Suppressor macrophage treated with lipopolysaccharide for 1 hour (primary cell): Measurements from ENCODE around the gene CRYBA2.

Source experiments
- DNase-seq, 3 donors: peaks; one replicate each; pipeline ENCODE4 v3.0.0-alpha.2; 2020 to 2022

The CRYBA2 gene, protein sequence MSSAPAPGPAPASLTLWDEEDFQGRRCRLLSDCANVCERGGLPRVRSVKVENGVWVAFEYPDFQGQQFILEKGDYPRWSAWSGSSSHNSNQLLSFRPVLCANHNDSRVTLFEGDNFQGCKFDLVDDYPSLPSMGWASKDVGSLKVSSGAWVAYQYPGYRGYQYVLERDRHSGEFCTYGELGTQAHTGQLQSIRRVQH

DNA sequence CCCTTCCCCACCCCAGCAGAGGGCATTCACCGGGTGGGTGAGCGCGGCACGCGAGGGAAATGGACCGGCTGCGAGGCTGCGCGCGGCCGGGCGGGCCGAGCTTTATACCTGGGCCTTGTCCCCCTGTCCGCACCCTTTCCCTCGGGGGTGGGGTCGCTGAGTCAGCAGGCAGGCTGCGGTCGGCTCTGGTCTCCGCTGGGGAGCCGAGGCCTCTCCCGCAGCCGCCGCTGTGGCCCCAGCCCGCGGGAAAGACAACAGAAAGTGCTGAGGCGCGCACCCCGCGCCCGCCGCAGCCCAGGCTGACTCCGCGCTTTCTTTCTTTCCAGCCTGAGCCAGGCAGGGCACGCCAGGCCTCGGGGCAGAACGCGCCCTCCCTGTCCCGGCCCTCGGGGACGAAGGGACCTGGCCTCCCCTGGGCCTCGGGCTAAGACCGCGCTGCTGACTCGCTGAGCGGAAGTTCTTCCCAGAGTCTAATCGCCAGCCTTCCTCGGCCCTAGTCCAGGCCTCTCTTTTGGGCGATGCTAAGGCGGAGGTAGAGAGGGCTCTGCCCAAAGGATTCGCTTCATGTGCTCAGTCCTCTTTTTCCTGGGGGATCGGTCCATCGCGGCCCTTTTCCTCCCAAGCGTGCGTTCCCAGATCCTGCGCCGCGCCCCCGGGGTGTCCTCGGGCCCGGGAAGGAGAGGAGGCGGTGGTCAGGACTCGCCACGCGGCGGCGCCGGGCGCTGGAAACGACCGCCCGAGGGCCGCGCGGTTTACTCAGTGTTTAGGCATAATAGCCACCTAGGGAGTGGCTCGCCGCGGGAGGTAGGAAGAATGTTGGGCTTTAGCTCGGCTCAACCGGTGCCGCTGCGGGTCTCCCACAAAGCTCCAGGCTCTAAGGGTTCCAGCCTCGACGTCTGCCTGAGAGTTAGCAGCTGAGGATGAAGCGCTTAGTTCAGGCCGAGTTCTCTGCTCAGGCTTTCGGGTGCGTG is at the start of gene CRYBA2:
Gene CRYBA2 (minus strand): TSS at position 78 of the 971 bp plus-strand sequence. CDS start 246 bp downstream, outside the sequence.
- DNase-seq, result peak in 2 of 3 donors; percentile 20 to 47

DNA sequence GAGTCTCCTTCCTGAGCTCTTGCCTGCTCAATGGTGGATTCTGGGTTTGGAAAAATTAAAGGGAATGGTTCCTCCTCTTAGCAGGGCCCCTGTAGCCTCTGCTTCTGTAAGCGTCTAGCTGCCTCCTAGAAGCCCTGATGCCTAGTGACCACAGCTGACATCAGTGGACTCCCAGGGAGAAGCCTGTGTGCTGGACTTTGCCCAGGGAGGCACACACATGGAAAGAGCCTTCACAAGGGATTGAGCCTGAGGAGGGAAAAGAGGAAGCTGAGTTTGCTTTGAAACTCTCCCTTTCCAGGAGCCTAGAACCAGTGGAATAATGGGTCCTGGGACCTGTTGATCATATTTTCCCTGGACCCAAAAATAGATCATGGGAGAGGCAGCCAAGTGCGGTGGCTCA is 49.5 kb upstream of the CRYBA2 start:
- no peak for DNase-seq

DNA sequence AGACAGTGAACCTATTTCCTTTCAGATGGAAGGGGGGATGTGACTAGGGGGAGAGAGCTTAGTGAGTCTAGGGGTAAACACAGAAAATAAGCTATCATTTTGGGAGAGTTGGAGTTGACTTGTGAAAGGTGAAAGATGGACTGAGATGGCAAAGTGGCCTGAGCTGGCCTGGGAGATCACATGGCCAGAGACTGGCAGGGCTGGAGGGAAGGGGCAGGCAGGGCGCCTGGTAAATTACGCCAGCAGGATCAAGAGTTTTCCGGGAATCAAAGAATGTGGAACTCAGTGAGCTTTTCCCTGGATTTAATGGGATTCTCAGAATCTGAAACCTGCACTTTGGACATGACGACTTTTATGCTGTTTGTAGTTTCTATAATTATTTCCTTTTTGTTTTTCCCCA is 48.9 kb upstream of the CRYBA2 start:
- DNase-seq, result no peak

DNA sequence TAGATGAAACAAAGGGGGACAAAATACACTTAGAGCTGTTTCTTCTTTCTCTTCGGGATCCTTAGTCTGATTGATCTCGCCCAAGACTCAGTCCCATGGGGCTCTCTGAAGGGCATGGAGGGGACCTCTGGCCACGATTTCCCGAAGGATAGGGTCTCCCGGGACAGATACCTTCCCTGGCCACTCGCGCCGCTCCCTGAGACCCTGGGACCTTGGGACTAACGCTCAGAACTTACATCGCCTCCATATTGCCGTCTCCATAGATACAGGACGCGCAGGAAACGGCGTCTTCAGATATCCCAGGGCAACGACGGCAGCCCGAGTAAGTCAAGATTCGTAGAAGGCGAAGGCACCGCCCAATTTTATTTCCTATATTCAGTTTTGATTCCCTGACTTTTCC is 48.0 kb upstream of the CRYBA2 start, which contains the start of gene CFAP65:
Gene CFAP65 (minus strand): TSS at position 265 of the 400 bp plus-strand sequence. CDS start 2,468 bp downstream, outside the sequence.
- peak; percentile 31 to 46 (median 37) for DNase-seq

DNA sequence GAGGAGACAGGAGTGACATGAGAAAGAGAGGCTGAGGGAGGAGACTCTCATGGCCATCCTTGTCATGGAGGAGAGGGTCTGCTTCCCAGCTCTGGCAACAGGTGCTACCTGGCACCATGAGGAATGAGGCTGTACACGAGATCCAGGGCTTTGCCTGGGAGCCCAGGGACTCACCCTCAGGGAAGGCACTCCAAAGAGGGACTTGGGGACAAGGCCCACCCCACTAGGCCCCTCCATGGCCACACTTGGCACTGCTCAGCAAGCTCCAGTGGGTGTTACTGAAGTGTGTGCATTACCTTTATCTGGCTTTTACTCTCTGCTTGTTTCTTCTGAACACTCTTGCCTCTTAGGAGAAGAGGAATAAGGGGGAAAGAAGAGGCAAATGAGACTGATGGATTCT is 45.4 kb upstream of the CRYBA2 start:
- no peak for DNase-seq

DNA sequence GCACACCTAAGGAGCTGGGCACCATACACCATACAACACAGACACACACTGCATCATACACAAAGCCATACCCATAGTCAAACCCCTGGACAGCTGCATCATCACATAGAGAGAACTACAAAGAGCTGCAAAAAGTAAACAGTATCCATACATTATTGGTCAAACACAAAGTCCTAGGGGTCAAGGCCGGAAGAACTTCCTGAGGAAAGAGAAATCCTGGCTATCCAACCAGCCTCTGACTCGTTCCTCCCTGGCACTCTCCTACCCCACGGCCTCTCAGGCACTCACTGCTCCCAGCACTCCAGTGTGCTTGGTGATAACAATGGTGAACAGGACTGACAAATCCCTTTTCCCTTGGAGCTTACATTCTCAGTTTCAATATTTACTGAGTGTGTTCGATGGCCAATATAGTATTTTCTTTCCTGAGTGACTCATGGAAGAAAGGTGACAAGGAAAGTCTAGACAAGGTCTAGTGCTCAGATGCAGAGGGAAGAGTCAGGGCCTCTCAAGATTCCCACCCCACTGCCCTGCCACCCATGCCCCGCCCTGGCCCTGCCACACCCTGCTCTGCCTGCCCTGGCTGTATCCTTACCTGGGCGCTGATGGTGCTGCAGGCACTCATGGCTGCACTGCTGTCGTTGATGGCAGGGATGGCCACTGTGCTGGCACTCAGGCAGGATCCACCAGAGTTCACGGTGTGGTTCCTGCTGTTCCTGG is 44.7 kb upstream of the CRYBA2 start:
- no peak for DNase-seq

DNA sequence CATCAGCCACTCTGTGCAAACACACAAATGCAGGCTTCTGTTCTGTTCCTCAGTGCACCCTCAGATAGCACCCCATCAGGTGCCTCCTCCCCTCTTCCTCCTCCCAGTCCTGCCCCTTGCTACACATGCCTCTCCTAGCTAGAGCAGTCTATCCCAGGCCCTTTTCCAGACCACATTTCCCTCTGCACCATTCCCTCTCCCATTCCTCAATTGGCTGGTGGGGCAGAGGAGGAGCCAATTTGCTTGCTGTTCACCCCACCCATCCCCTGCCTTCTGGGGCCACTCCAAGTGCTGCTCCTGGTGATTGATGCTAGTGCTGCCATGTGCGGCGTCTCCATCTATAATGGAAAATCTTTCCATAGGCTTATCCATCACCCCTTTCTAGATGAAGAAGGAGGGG is 42.7 kb upstream of the CRYBA2 start:
- no peak for DNase-seq

DNA sequence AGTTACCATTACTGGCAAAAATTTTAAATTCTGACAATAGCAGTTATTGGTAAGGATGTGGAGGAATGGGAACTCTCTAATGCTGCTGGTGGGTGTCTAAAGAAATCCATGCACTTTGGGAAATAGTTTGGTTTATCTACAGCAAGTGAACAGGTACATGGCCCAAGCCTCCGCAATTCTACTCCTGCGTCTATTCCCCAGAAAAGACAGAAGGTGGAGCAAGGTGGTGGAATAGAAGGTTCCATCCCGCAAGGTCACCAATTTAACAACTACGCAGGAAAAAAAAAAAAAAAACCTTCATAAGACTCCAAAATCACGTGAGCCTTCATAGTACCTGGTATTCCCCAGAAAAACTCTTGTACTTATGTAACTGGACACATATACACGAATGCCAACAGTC is 41.6 kb upstream of the CRYBA2 start:
- no peak for DNase-seq

DNA sequence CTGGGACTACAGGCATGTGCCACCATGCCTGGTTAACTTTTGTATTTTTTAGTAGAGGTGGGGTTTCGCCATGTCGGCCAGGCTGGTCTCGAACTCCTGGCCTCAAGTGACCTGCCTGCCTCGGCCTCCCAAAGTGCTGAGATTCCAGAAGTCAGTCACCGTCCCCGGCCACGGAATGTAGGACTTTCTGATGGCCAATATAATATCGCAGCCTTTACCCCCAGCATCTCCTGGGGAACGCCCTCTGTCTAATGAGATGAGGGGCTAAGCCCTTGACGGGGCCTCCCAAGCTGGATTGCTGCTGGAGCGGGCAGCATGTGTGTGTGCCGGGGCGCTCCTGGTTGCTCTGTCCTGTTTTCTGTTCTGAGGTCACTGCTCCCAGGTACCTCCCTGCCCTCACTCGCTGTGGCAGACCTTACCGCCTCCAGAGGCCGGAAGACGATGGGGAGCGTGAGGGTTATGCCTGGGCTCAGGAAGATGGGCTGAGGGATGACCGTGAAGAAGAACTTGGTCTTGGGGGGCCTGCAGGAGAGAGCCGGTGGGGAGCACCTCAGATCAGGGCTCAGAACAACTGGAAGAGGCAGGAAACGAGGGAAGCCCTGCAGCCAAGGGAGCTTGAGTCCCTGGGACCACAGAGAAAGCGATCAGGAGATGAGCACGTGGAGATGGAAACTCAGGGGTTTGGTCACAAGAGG is 39.0 kb upstream of the CRYBA2 start:
- DNase-seq, result no peak

DNA sequence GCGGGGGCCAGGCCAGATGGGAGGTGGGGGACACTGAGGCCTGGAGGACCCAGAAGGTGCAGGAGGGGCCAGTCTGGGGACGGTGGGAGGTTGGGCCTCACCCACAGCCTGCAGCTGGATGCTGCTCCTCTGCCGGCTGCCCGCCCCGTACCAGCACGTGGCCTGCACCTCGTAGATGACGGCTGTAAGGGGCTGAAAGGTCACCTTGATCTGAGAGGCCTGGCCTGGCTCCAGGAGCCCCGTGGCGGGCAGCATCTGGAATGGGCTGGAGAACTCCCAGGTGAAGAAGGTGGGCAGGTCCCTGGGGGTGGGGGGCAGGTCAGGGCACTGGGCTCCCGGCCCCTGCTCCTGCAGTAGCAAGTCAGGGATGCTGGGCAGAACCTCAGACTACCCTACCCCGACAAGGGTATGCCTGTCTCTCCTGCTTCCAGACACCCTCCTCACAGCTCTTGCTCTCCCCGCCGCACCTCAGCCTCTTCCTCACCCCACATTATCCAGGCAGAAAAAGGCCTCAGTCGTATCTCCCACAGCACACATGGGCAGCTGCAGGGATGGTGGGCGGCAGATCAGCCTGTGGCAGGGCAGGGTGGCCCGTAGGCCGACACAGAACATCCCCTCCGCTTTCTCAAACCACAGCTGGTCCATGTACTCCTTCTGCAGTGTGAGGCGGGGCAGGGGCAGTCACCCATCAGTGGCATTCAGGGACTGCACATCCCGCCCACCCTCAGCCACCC is 38.0 kb upstream of the CRYBA2 start:
- no peak for DNase-seq

DNA sequence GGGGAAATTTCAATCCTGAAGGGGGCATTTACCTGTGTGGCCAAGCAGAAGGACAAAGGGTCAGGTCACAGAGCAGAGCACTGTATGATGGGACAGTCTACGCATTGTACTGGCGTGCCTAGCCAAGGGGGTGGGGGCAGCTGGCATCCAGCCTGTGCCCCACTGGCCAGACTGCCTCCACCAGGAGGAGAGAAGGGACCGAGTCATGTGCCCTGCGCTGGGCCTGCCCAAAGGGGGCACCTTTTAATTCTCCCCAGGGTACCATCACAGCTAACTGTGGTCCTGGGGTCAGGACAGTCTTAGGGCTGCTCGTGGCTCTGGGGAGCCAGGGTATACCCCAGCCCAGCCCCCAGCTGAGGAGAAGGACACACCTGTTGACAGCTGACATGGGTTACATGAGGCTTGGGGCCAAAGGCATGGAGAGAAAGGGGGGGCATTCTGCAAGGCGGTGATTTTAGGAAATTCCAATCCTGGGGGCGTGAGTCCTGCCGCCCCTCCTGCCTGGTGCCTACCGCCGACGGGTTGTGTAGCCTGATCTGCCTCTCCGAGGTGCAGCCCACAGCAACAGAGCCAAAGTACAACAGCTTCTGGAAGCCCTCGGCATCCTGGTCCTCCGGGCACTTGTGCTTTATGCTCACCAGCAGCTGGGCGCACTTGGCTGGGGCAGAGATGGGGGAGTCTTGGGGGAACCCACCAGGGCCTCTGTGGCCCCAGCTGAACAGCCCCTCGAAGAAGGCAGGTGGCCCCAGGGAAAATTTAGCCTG is 37.1 kb upstream of the CRYBA2 start:
- no peak for DNase-seq

DNA sequence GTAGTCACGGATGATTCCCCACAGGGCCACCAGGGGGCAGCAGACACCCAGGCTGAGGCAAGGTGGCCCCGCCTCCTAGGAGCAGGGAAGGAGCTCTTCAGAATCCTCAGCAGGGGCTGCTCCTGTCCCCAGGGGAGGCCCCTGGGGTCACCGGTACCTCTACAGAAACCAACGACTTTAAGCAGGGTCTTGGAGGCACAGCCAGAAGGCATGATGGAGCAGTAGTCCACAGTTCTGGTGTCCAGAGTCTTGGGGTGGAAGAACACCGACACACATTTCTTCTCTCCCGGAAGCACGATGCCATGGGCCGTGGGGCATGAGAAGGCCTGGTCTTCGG is 36.6 kb upstream of the CRYBA2 start:
- peak; percentile 84 to 90 (median 89) for DNase-seq

DNA sequence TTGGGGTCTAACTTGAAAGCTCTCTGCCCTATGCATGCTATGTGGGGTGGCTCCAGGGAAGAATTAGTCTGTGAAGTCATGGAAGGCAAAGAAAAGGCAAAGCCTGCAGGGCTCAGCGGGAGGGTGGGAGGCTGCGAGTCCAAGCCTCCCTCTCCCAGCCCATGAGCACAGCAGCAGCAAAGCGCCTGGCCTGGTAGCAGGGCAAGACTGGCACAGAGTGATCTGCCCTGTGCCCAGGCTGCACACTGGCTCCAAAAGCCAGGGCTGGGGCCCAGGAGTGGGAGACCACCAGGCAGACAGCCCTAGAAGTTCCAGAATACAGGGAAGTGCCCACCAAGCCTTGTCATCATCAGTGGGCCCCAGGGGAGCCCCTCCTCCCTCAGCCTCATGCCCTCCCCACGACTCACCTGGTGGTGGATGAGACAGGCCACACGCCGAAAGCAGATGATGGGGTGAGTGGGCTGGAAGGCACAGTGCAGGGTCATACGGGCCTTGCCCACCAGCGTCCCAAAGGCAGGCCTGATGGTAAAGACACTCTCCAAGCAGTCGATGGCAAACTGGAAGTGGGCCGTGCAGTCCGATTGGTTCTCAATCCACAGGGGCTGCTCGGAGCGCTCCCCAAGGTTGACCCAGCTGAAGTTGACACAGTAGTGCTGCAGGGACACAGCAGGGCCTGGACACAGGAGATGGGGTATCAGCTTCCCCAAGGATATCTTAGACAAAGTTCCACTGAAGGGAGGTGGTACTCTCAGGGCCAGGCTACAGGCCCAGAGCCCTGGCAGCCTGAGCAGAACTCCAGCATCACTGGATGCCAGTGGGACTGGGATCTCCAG is 36.0 kb upstream of the CRYBA2 start:
- DNase-seq, result no peak

DNA sequence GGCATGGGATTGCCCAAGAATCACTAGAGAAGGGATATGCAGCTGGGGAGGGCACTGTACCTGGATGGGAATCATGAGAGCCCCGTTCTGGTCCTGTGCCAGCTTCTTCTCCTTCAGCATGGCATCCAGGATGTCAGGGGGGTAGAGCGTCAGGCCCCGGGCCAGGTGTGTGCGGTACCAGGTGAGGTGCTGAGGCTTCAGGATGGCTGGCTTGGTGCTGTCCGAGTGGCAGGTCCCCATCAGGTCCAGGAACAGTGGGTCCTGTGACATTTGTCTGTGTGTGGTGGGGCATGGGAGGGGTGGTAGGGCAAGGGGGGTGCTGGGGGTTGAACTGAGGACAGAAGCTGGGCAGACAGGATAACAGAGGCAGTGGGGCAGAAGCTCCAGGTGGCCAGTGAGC is 34.9 kb upstream of the CRYBA2 start:
- DNase-seq, result no peak

DNA sequence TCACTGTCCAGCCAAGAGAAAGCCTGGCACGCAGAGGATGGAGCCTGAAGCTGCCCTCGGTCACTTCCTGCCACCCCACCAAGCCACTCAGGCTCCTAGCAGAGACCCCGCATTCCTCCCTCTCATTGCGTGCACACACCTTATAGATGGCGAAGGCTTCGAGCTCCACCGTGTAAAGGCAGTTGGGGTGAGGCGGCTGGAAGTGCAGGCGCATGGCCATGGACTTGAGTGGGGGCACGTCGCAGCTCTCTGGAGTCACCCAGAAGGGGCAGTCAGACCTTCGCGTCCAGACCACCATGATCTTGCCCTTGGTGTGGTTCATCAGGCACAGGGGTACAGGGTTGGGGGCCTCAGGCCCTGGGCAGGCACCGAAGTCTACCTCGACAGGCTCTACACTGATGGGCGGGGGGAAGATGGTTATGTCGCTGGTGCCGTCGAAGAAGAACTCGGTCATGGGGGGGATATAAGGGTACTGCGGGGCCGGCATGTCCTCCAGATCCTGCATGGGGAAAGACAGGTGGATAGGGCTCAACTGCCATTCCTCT is 34.4 kb upstream of the CRYBA2 start:
- DNase-seq, result no peak

DNA sequence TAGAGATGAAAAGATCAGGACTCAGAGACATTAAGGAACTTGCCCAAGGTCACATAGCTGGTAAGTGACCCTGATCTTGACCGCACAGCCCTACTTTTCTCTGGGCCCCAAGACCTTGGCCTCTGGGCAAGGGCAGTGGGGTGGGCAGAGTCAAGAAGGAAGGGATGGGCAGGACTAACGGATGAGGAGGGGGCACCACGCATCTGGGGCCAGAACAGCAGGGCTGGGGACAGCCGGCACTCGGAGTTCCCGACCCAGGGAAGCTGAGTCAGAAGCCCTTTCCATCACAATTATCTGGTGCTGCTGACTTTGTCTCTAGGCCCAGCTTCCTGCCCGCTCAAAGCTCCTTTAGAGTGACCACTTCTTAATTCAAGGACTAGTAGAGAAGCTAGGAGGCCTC is 33.7 kb upstream of the CRYBA2 start:
- no peak for DNase-seq

DNA sequence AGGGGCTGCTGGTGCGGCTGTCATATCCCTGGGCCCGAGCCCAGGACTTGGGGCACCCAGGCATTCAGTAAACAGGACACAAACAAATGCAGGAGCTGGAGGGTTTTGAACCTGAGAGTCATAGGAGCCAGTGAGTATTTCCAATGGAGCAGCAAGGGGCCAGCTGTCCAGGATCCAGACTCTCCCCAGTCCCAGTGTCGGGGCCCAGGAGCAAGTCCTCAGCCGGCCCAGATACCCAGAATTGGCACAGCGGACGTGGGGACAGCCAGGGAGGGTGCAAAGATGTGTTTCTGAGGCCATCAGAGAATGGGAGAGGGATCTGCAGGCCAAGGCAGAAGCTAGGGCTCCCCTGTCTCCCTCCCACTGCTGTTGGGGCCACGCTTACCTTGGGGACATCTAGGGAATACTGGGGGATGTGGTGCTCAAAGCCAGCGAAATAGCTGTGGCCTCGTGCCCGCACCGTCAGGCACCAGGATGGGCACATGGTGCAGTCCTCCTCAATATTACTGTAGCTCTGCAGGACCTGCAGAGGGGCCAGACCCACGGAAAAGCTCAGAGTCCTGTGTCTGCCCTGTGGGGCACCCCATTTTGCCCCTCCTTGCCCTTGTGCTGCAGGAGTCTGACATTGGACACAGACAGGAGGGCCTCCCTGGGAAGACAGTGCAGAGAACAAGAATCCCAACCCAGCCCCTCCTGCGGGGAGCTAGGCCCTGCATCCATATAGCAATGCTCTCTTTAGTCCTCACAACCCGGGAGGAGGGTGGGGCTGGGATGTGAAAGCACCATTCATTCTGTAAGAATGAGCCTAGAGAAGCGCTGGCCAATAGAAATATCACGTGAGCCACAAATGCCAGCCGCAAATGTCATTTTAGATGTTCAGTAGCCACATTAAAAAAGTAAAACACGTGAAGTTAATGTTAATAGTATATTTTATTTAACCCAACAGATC is 32.7 kb upstream of the CRYBA2 start:
- no peak for DNase-seq

DNA sequence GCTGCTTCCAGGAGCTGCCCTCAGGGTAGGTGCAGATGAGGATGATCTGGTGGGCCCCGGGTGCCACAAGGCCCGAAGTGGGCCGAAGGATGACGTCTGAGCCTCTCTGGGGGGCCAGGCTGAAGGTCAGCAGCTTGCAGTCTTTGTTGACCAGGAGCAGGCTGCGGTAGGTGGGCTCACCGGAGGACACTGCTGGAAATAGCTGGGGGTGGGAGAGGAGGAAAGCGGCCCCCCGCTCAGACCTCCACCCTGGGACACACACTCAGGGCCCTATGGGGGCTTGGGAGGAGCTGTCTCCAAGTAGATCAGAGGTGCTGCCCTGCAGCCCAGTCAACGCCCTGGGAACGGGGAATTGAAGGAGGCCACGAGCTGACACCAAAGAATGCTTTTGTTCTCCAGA is 30.8 kb upstream of the CRYBA2 start:
- DNase-seq, result no peak

DNA sequence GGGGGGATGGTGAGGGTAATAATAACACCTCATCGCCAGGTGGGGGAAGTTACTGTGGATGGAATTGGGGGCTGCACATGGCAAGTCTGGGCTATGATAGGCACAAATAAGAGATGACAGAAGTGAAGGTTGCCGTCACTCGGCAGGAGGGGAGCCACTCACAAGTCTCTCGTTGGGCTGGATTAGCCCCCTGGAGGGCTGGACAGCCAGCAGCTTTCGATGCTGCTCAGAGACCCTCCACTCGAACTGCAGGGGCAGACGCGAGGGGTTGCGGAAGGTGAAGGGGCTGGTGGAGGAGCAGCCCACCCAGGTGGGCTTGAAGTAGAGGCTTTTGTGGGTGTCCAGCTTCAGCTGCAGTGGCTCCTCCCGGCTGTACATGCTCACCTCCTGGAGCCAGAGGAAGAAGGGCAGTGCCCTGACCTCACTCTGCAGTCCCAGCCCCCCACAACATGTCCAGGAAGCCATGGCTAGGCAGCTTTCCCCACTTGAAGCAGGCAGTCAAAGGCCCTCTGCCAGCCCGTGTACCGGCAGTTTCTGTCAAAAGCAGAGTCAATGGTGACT is 29.9 kb upstream of the CRYBA2 start:
- no peak for DNase-seq
